Skeletal muscle satellite cell (primary cell): ENCODE data around the gene UGT1A3.

Experiments used
- H3K27me3 ChIP-seq: 2 replicates; pipeline ENCODE4 v1.7.0; 2013; ENCODE audit warnings: low read length; ENCODE audit not compliant: control insufficient read depth, insufficient read depth
- H3K36me3 ChIP-seq: 2 replicates; pipeline ENCODE4 v1.7.0; 2013; ENCODE audit warnings: mild to moderate bottlenecking, control low read depth, low read length; ENCODE audit not compliant: insufficient read depth
- H3K4me1 ChIP-seq: 2 replicates; pipeline ENCODE4 v1.7.0; 2013; ENCODE audit warnings: low read length; ENCODE audit not compliant: control insufficient read depth, insufficient read depth
- H3K4me2 ChIP-seq: 2 replicates; pipeline ENCODE4 v1.7.0; 2013; ENCODE audit warnings: mild to moderate bottlenecking, low read length
- H3K4me3 ChIP-seq: 2 replicates; pipeline ENCODE4 v1.7.0; 2013; ENCODE audit warnings: low read length
- H3K9ac ChIP-seq: 2 replicates; pipeline ENCODE4 v1.7.0; 2013; ENCODE audit warnings: mild to moderate bottlenecking, low read depth, low read length, moderate library complexity
- H3K9me3 ChIP-seq: replicated peaks from 2 replicates; pipeline ENCODE4 v1.7.0; 2013; ENCODE audit warnings: mild to moderate bottlenecking, control low read depth, low read length

The UGT1A3 gene

DNA sequence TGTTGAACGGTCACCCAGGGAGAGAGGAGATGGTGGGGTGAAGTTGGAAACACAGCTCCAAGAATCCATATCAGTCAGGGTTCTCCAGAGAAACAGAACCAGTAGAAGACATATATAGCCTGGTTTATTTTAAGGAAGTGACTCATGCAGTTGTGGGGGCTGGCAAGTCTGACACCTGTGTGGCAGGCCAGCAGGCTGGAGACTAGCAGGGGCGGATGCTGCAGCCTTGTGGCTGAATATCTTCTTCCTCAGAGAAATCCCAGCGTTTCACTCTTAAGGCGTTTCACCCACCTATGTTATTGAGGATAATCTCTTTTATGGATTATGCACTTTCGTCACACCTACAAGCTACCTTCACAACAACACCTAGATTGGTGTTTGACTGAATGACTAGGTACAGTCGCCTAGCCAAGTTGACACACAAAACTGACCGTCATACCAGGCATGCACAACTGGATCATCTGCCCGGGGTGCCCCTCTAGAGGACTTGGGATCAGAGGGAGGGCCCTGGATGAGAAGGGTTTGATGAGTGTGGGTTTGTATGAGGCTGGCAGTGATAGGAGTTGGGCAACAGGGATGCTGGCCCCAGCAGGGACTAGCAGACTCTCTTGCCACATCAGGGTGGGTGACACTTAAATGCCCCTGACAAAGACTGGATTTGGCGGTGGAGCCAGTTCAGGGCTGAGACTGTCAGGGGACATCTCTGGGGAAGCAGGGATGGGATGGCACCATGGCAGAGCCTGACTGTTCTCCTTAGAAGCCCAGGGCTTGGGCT lies 72.7 kb downstream of the UGT1A3 start:
- H3K9me3 ChIP-seq, result no peaks in the 10 kb centered on the region
- H3K4me2 ChIP-seq, result no peak overlapping the region
- H3K4me1 ChIP-seq, result no peaks in the 10 kb centered on the region
- H3K27me3 ChIP-seq, result peaks cover 4% of the 10 kb centered on the region
- H3K9ac ChIP-seq, result no peak overlapping the region
- H3K36me3 ChIP-seq, result no peaks in the 10 kb centered on the region
- no peak overlapping the region for H3K4me3 ChIP-seq

DNA sequence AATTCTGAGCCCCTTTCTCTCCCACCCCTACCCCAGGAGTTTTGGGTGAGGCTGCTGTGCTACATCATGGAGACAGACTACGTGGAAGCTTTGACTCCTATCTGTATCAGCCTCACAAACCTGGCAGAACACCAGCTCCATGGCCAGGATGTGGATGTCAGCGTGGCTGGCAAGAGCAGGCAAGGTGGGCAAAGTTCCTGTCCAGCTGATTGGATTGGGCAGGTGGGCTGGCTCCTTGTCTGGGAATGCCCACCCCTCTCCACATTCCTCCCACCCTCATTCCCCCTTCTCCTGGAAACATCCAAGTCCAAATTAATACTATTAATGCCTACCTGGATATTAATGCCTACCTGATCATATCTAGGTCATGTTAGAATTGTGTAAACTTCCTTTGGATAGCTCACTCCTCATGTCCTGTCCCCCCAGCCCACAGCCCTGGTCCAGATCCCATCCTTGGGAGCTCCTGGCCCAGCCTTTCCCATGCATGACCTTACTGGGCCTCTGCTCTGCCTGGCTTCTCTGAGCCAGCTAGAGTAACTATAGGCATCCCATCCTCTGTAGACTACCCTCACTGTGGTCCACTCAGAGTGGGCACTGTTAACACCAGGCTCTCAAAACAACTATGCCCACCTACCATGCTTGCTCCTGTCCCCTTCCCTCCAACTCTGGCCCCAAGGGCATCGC lies 73.4 kb downstream of the UGT1A3 start:
- no peaks in the 10 kb centered on the region for H3K4me1 ChIP-seq
- no peaks in the 10 kb centered on the region for H3K36me3 ChIP-seq
- H3K9me3 ChIP-seq, result no peaks in the 10 kb centered on the region
- H3K4me3 ChIP-seq, result no peak overlapping the region
- H3K4me2 ChIP-seq, result no peak overlapping the region
- H3K27me3 ChIP-seq, result peaks cover 4% of the 10 kb centered on the region
- H3K9ac ChIP-seq, result no peak overlapping the region

DNA sequence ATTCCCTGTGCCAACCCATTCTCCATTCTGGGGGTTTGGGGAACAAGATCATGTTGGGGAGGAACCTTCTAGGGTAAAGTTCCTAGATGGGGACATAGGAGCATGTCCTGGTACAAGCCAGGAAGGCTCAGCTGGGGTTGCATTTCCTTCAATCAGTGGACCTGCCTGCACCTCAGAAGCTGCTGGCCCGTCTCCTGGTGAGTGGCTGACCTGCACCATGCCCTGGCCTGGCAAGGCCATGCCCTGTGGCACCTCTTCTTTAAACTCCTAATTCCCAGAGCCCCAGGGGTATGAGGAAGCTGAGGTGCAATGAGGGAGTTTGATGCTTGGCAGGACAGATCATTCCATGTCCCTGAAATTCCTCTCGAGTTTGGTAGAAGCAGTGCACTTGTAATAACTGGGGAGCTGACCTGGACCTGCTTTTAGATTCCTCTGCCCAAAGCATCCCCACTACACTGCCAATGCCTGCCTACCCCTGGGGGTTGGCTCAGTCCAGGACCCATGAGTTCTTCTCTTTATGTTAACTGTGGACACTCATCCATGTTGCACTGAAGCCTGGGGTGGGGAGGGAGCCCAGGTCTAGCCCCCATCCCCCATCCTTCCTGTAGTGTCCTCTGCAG lies 74.6 kb downstream of the UGT1A3 start:
- peaks cover 9% of the 10 kb centered on the region for H3K27me3 ChIP-seq
- no peak overlapping the region for H3K4me2 ChIP-seq
- H3K9me3 ChIP-seq, result no peaks in the 10 kb centered on the region
- no peaks in the 10 kb centered on the region for H3K4me1 ChIP-seq
- H3K9ac ChIP-seq, result no peak overlapping the region
- H3K36me3 ChIP-seq, result no peaks in the 10 kb centered on the region
- no peak overlapping the region for H3K4me3 ChIP-seq

DNA sequence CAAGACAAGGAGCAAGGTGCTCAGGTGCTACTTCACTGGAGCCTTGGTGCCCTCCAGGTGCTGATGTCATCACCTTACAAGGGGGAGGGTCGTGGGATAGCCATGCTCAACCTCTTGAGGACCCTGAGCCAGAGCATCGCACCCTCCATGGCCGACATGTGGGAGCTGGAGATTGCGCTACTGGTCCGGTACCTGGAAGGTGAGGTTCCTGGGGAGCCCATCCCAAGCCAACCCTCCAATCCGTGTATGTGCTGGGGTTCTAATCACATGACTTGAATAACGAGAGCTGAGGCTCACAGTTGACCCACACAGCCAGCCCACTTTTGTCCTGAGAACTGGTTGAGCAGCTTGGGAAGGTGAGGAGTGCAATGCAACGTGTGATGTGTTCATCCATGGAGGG lies 75.2 kb downstream of the UGT1A3 start:
- Histone ChIP-seq H3K4me2 (no peak overlapping the region), H3K36me3 (no peaks in the 10 kb centered on the region), H3K4me3 (no peak overlapping the region), H3K9ac (no peak overlapping the region), H3K9me3 (no peaks in the 10 kb centered on the region), H3K27me3 (peaks cover 12% of the 10 kb centered on the region), H3K4me1 (no peaks in the 10 kb centered on the region)

DNA sequence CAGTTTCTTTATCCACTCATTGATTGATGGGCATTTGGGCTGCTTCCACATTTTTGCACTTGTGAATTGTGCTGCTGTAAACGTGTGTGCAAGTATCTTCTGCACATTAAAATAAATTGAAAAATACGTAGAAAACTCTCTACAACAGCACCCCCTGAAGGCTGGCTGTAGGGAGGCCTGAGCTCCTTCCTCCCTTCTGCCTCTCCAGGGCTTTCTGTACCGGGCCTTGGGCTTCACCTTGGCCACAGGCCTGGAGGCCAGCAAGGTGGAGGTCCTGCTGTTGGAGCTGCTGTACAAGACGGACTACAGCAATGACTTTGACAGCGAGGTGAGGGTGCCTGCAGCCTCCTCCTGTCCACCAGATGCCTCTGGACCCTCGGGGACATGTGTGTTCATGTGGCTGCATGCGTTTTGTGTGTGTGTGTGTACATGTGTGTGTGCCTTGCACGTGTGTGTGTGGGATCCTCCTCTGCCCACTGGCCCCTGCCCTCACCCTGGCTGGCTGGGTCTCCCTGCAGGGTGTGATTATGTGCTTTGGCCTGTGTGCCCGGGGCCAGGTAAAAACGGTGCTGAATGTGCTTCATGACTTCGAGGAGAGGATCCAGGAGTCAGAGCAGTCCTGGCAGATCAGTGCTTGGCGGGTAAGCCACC lies 78.5 kb downstream of the UGT1A3 start:
- H3K4me1 ChIP-seq, result no peaks in the 10 kb centered on the region
- no peaks in the 10 kb centered on the region for H3K9me3 ChIP-seq
- peaks cover 21% of the 10 kb centered on the region for H3K27me3 ChIP-seq

DNA sequence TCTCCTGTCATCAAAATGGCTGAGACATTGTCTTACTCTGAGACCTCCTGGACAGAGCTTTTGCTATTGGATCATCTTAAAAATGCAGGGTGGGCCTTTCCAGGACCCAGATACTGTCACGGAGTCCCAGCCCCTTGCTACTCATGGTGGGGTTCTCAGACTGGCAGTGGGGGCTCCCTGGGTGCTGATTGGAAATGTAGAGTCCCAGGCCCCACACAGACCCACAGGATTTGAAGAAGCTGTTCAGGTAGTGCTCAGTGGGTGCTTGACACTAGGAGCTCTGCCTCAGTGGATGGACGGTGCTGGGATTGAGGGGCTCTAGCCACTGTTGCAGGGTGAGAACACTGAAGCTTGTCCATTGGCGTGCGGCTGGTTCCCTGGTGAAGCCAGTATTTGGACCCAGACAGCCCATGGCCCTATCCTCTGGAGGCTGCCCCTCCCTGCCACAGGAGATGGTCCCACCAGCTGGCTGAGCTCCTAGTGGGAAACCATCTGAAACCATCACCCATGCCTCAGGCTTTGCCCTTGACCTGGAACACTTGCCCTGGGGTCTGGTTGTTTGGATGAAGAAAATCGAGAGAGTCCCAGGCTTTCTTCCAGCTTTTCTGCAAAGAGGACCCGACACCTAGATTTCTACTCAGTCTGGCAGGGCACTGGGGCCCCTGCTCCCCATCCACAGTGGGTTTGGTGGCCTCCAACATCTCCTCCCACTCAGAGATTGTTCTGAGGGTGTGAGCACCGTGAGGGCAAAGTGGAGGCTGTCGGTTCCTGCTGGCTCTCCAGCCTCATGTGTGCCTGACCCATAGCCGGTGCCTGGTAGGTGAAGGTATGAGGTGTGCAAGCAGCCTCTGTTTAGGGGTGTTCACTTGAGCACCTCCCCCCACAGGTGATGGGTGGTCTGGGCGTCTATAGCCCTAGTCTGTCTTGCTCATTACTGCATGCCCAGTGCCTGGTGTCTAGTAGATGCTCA lies 79.4 kb downstream of the UGT1A3 start:
- peaks cover 21% of the 10 kb centered on the region for H3K27me3 ChIP-seq
- H3K4me3 ChIP-seq, result no peak overlapping the region
- no peaks in the 10 kb centered on the region for H3K4me1 ChIP-seq
- no peaks in the 10 kb centered on the region for H3K9me3 ChIP-seq
- no peaks in the 10 kb centered on the region for H3K36me3 ChIP-seq
- H3K4me2 ChIP-seq, result no peak overlapping the region
- no peak overlapping the region for H3K9ac ChIP-seq

More for the DNA sequence above, 78.5 kb downstream of the UGT1A3 start:
- Histone ChIP-seq H3K36me3 (no peaks in the 10 kb centered on the region), H3K4me3 (no peak overlapping the region), H3K4me2 (no peak overlapping the region), H3K9ac (no peak overlapping the region)

DNA sequence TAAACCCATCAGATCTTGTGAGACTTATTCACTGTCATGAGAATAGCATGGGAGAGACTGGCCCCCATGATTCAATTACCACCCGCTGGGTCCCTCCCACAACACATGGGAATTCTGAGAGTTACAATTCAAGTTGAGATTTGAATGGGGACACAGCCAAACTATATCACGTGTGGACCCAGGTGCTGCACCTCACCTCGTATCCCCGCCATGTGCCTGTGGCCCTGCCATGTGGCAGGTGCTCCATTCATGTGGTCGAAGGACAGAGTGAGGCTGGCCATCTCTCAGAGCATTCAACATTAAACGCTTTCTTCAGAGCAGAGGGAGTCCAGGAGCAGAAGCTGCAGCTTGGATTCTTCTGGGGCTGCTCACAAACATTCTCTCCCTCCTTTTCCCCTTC lies 81.5 kb downstream of the UGT1A3 start:
- H3K9ac ChIP-seq, result no peak overlapping the region

DNA sequence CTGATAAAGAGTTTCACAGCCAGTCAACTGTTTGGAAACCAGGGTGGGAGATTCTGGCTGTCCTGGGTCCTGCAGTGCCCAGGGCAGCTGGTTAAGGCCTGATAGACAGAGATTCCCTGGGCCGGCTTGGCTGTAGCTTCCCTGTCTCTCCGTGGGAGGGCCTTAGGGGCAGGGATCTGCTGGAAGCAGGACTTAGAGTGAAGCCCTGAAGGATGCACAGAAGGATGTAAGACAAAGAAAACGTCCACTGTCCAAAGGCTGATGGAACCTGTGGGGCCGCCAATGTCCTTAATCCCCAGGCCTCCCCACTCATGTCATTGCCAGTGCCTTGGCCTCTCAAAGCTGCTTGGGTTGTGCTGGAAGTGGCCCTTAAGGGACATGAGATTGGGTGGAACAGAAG lies 82.2 kb downstream of the UGT1A3 start:
- Histone ChIP-seq H3K9me3 (no peaks in the 10 kb centered on the region), H3K4me2 (no peak overlapping the region), H3K36me3 (no peaks in the 10 kb centered on the region), H3K4me1 (no peaks in the 10 kb centered on the region), H3K27me3 (peaks cover 27% of the 10 kb centered on the region), H3K9ac (no peak overlapping the region), H3K4me3 (no peak overlapping the region)

More for the DNA sequence above, 81.5 kb downstream of the UGT1A3 start:
- H3K36me3 ChIP-seq, result no peaks in the 10 kb centered on the region
- H3K4me2 ChIP-seq, result no peak overlapping the region
- no peak overlapping the region for H3K4me3 ChIP-seq
- H3K4me1 ChIP-seq, result no peaks in the 10 kb centered on the region
- peaks cover 20% of the 10 kb centered on the region for H3K27me3 ChIP-seq
- no peaks in the 10 kb centered on the region for H3K9me3 ChIP-seq

DNA sequence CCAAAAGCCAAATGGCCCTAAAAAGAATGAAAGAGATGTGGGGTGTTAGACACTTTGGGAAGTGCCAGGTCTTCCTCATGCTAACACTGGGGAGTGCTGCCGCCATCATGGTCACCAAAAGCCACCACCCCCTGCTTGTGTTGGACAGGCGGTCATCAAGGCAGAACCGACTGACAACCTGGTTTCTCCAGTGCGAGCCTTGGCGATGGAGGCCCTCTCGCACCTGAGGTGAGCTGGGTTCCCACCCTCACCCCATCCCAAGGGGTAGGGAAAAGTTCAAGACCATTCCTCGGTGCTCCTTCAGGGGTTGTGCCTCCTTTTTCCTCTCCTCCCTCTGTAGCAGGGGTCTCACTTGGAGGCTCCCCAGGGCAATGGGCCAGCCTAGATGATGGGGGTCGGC lies 82.9 kb downstream of the UGT1A3 start:
- Histone ChIP-seq H3K9ac (no peak overlapping the region), H3K9me3 (no peaks in the 10 kb centered on the region), H3K4me3 (no peak overlapping the region), H3K4me1 (no peaks in the 10 kb centered on the region), H3K4me2 (no peak overlapping the region), H3K27me3 (peaks cover 31% of the 10 kb centered on the region), H3K36me3 (no peaks in the 10 kb centered on the region)

DNA sequence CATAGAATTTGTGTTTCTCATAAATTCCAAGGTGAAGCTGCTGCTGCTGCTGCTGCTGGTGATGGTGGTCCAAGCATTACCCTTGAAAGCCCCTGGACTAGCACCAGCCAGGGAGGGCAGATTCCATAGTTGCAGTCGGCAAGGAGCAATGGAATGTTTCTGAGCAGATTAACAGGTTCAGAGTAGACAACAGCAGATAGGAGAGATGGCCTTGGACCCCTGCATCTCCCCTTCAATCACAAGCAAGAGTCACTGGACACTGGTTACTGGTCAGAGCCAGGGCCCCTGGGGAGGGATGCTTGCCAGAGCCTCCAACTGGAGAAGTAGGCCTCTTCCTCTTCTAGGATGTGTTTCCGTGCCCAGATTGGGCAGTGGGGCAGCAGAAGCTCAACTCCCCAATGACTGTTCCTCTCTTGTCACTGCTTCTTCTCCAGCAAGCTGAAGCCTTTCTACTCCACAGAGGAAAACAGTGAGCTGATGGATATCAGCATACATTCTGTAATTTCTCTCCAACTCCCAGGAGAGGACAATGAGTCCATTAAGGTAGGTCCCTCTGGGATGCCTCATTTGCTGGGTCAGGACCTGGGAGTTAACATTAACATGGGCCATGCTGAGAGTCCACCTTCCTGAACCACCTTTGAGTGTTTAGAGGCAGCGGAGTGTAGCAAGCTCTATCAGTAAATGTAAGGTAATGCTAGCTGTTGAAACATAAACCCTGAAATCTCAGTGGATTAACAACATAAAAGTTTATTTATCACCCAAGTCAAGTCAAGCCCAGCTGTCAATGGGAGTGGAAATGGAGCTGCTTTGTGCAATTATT lies 84.6 kb downstream of the UGT1A3 start:
- H3K4me3 ChIP-seq, result no peak overlapping the region
- H3K9ac ChIP-seq, result no peak overlapping the region
- no peaks in the 10 kb centered on the region for H3K4me1 ChIP-seq
- no peak overlapping the region for H3K4me2 ChIP-seq
- peaks cover 26% of the 10 kb centered on the region for H3K27me3 ChIP-seq
- H3K9me3 ChIP-seq, result no peaks in the 10 kb centered on the region
- no peaks in the 10 kb centered on the region for H3K36me3 ChIP-seq
